Astrocyte of the cerebellum (primary cell): ENCODE measurements around the gene EXD3.

Experiments used
- DNase-seq: peaks from one replicate; pipeline ENCODE4 v3.0.0-alpha.2; 2011; ENCODE audit warnings: low read depth
- H3K4me3 ChIP-seq: 2 replicates; pipeline ENCODE4 v1.5.1; 2011; ENCODE audit warnings: mild to moderate bottlenecking, low read depth, low read length, moderate library complexity
- in situ Hi-C: cut with HindIII; loops from 2 replicates; pipeline ENCODE4 v1.10.0; 2017; ENCODE audit warnings: low sequenced_read_pairs
- TF ChIP-seq, protein P1 (sequence below): IDR thresholded peaks from 2 replicates; pipeline ENCODE4 v1.5.1; 2012; ENCODE audit warnings: low read length, low read depth, moderate library complexity, mild to moderate bottlenecking; ENCODE audit errors: missing control alignments

Gene EXD3

DNA sequence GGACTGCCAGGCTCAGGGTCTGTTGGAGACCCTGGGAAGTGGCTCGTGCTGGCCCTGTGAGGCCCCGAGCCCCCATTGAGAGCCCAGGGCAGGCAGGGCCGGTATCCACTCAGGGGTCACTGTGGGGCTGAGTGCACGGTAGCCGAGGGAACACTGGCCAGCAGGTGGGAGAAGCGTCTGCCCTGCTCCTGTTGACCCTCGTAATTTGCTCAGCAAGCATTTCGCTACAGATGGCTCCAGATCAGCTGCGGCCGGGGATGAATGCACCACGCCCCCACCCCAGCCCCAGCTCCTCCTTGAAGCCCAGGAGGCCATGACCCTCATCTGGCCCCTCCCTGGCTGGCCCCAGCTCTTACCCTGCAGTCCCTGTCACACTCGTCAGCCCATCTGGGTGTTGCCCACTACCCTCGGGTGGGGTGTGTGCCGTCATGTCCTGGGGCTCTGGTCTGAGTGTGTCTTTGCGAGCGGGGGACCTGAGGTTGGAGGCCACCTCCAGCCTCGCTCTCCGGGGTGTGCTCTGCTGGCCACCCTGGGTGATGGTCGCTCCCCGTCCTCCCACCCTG, 114.8 kb downstream of the EXD3 start:
- no peak overlapping the region for H3K4me3 ChIP-seq
- no peak for DNase-seq
- TF ChIP-seq, protein P1, sequence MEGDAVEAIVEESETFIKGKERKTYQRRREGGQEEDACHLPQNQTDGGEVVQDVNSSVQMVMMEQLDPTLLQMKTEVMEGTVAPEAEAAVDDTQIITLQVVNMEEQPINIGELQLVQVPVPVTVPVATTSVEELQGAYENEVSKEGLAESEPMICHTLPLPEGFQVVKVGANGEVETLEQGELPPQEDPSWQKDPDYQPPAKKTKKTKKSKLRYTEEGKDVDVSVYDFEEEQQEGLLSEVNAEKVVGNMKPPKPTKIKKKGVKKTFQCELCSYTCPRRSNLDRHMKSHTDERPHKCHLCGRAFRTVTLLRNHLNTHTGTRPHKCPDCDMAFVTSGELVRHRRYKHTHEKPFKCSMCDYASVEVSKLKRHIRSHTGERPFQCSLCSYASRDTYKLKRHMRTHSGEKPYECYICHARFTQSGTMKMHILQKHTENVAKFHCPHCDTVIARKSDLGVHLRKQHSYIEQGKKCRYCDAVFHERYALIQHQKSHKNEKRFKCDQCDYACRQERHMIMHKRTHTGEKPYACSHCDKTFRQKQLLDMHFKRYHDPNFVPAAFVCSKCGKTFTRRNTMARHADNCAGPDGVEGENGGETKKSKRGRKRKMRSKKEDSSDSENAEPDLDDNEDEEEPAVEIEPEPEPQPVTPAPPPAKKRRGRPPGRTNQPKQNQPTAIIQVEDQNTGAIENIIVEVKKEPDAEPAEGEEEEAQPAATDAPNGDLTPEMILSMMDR: no peak
- in situ Hi-C loops: no loop called here

DNA sequence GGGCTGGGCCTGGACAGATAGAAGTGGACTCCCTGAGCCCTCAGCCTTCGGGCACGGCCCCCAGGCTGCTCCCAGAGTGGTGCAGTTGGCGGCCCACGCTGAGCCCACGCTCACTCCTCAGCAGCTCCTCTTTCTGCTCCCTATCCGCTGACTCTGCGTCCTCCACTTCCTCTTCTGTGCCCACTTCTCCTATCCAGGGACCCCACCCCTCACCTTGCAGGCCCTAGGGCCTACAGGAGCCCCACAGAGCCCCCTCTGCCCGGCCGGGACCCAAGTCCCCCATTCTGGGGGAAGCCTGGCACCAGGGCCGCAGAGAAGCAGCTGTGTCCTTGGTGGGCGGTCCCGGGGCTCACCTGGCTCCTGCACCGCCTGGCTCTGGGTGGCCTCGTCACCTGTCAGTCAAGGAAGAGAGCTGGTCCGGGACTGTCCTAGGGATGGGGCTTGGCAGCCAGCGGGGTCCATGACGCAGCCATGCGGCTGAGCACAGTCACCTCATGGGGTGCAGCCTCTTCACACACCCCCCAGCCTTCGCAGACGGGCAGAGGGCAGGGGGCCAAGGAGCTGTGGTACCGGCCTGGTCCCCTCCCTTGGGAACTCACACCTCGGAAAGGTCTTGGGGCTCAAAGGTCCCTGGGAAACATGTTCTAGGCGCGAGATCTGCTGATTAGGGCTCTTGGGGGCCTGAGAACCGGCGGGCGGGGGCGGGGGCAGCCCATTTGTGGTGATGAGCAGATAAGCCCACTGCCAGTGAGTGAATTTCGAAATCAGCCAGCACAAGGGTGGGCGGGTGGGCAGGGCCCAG, 115.5 kb downstream of the EXD3 start:
- TF ChIP-seq, protein P1: no peak
- no peak overlapping the region for H3K4me3 ChIP-seq
- DNase-seq: no peak
- in situ Hi-C loops: no loop called here

DNA sequence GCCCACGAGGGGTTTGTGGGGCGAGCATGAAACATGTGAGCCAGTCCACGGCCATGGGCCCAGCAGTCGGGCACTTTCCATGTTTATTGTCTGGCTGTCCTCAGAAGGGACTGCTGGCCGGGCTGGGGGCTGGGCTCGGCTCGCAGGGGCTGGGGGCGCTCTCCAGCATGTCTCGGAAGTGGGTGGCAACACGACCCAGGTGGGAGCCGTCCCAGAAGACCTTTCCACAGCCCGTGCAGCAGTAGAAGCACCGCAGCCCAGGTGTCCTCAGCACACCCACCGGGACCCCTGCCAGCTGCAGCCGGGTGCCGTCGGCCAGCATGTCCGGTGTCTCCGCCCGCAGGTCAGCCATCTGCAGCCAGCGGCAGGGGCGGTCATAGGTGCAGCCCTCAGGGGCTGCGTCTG, 116.1 kb downstream of the EXD3 start:
- TF ChIP-seq, protein P1: no peak
- DNase-seq: no peak
- H3K4me3 ChIP-seq: no peak overlapping the region
- in situ Hi-C loops: no loop called here

DNA sequence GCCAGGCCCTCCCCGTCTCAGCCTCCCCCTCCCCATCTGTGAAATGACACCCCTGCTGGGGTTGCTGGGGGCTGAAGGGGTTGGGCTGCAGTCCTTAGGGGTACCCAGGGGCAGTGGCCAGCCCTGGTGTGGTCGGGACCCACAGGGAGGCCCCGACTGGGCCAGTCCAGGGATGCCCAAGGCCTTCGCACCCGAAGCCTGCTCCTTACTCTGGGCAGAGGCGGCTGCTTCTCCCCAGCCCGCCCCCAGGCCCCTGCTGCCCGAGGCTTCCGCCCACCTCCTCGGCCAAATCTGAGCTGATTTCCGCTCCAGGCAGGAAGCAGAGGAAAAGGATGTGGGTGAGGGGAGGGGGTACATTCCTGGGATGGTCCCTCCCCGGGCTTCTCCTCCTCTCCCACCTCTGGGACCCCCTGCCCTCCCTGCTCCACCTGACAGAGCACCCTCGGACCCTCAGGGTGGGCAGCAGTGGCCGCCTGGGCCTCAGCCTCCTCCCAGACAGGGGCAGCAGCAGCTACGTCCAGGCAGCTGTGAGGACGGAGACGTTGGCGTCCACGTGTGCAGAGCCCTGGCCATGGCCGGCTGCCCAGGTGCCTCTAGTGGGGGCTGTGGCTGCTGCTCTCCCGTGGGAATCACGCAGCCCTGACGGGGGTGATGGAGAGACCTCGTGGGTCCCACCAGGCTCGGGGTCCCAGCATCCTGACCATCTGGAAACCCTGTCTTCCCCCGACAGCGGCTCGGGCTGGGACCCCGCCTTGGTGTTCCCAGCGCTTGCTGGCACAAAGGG, 116.7 kb downstream of the EXD3 start:
- H3K4me3 ChIP-seq: no peak overlapping the region
- in situ Hi-C loops: no loop called here
- DNase-seq: no peak
- TF ChIP-seq, protein P1: no peak

DNA sequence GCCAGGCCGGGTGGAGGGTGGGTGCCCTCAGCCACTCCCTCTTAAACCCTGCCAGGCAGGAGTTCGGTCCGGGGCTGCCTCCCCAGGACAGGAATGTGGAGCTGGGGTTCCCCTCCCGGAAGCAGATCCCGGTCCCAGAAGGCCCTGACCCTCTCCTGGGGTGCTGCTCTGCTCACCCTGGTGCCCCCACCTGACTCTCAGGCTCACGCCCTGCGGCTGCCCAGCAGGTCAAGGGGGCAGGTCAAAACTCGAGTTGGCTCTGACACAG, 117.2 kb downstream of the EXD3 start:
- TF ChIP-seq, protein P1: no peak
- H3K4me3 ChIP-seq: no peak overlapping the region
- no peak for DNase-seq
- in situ Hi-C loops: no loop called here

DNA sequence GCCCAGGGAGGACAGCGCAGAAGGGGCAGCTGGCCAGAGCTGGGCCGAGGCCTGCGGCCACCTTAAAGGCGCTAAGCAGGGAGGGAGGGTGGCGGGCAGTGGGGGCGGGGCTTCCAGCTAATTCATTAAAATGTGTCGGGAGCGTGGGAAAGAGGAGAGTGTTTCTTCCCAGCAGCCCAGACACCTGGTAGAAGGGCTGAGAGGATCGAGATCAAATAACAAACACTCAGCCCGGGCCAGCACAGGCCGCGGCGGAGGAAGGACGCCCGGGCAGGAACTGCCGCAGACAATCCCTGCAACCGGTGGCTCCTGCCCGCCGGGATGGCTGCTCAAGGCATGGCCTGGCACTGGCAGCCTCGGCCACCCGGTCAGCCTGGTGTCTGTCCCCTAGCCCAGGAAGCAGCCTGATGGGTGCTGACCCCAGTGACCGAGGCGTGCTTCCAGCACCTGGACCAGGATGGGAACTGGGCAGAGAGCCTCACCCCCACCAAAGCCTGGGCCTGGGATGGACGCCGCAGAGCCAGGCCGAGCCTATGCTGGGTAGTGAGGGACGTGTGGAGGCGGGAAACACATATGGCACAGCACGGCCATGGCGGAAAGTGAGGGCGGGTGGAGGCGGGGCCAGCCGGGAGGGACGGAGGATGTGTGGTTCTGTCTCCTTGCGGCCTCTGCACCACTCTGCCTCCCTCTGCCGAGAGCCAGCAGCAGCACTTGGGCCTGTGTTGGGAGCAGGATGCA, 117.7 kb downstream of the EXD3 start:
- no peak for DNase-seq
- in situ Hi-C loops: no loop called here
- H3K4me3 ChIP-seq: no peak overlapping the region
- TF ChIP-seq, protein P1: peak; percentile 3
